Hippocampal formation (tissue), 2 donors: ENCODE measurements around the gene ZNF302.
"Not testable (repeated sequence)": the region's sequence is repeated elsewhere in the genome, so short reads cannot be mapped to it uniquely, and the experiment has no call there.

Source experiments
- DNase-seq, 2 donors: peaks; one replicate each; lab custom pipeline; 2025; lab: John Stamatoyannopoulos, UW

ZNF302 gene

GRCh38 chr19:34673590-34673989, 3.9 kb upstream of the ZNF302 start:
- DNase-seq = no peak

GRCh38 chr19:34675250-34675649, 2.2 kb upstream of the ZNF302 start:
- DNase-seq = no peak

- no peak for DNase-seq
Observed at GRCh38 chr19:34675919-34676318, 1.6 kb upstream of the ZNF302 start.

- peak; percentile 94 to 95 for DNase-seq
Observed at GRCh38 chr19:34676697-34677385, 637 bp upstream of the ZNF302 start, which contains the start of gene SCGB2B2. TSS of gene SCGB2B2 (minus strand) at chr19:34677159. CDS start at chr19:34594563, 82,596 bp downstream.

GRCh38 chr19:34678085-34678412, 571 bp downstream of the ZNF302 start:
- no peak for DNase-seq

- no peak for DNase-seq
Observed at GRCh38 chr19:34678421-34678820, 943 bp downstream of the ZNF302 start.

- no peak for DNase-seq
Observed at GRCh38 chr19:34681478-34681877, 4.0 kb downstream of the ZNF302 start.

GRCh38 chr19:34685266-34685665, 7.8 kb downstream of the ZNF302 start:
- not testable (repeated sequence) for DNase-seq

GRCh38 chr19:34686455-34686854, 9.0 kb downstream of the ZNF302 start:
- DNase-seq = no peak

GRCh38 chr19:34687348-34687747, 9.9 kb downstream of the ZNF302 start:
- DNase-seq = no peak

GRCh38 chr19:34688592-34688991, 11.1 kb downstream of the ZNF302 start:
- DNase-seq = no peak

- no peak for DNase-seq
Observed at GRCh38 chr19:34690372-34690771, 12.9 kb downstream of the ZNF302 start.

GRCh38 chr19:34692549-34692948, 15.1 kb downstream of the ZNF302 start:
- DNase-seq = no peak

- DNase-seq = no peak
Observed at GRCh38 chr19:34707661-34708060, 30.2 kb downstream of the ZNF302 start.

- no peak for DNase-seq
Observed at GRCh38 chr19:34711890-34712289, 34.4 kb downstream of the ZNF302 start.

- DNase-seq = peak; percentile 25 to 60
Observed at GRCh38 chr19:34712395-34713261, 35.1 kb downstream of the ZNF302 start.

GRCh38 chr19:34713262-34713637, 35.8 kb downstream of the ZNF302 start:
- no peak for DNase-seq

GRCh38 chr19:34715357-34715756, 37.9 kb downstream of the ZNF302 start:
- no peak for DNase-seq

GRCh38 chr19:34722353-34722752, 44.9 kb downstream of the ZNF302 start:
- no peak for DNase-seq

GRCh38 chr19:34725400-34725799, 47.9 kb downstream of the ZNF302 start:
- no peak for DNase-seq

- DNase-seq = no peak
Observed at GRCh38 chr19:34731019-34731829, 53.7 kb downstream of the ZNF302 start.

GRCh38 chr19:34731964-34732363, 54.5 kb downstream of the ZNF302 start:
- DNase-seq = no peak
